HG03280 (cell line): ENCODE results near the gene NRG3.
A peak's percentile ranks its signal among the peaks of the same experiment; 100 is the strongest.

ENCODE experiments used
- ATAC-seq: cut with Tn5 transposase; IDR thresholded peaks from one replicate; pipeline ENCODE4 v1.9.1; 2021; ENCODE audit warnings: mild to moderate bottlenecking, moderate library complexity; ENCODE audit not compliant: unreplicated experiment

The NRG3 gene

DNA sequence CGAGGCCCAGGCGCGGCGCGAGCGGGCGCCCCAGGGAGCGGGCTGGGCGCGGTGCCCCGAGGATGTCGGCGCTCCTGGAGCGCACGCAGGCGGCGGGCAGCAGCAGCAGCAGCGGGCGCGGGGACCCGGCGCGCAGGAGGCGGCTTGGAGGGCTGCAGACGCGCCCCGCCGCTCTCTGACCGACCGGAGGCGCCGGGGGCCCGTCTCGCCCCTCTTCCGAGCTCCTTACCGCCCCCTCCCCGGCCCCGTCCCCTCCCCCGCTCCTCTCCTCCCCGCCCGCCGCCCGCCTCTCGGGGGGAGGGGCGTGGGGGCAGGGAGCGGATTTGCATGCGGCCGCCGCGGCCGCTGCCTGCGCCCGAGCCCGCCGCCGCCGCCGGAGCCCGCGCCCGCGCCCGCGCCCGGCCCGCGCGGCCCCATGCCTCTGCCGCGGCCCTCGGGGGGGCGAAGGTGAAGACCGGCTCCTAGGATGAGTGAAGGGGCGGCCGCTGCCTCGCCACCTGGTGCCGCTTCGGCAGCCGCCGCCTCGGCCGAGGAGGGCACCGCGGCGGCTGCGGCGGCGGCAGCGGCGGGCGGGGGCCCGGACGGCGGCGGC, at the start of gene NRG3:
TSS of gene NRG3 (plus strand) at position 320 of the 592 bp plus-strand sequence.
- ATAC-seq, result no peak

DNA sequence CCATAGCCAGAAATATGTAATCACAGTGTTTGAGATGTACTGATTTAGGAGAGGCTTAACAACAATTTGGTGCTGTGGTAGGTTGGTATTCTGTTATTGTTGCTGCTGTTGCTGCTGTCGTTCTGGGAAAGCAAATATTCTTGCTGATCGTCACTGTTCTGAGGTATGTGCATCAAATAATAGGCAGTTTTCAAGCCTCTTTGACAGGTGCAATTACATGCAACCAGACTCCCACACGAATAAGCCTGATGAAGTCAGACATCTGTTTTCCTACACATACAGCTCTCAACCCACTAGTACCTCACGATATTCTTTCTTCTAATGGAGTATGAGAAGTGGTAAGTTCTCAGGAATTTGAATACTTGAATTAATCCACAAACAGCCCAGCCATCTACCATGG, 46.7 kb upstream of the NRG3 start:
- ATAC-seq, result no peak

DNA sequence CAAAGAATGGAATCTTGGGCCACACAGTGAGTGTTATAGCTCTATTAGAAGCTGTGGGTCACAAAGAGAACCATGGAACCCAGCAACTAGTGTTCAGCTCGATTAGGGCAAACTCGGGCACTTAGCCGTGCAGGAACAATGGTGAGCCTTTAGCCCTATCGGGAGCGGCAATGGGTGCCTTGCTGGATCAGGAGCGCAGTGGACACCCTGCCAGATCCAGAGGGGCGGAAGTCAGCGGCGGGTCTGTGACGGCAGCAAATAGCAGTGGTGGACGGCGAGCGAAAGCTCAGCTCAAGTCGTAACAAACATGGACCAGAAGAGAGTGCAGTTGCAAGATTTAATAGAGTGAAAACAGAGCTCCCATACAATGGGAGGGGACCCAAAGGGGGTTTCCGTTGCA, 43.9 kb upstream of the NRG3 start:
- ATAC-seq, result no peak

DNA sequence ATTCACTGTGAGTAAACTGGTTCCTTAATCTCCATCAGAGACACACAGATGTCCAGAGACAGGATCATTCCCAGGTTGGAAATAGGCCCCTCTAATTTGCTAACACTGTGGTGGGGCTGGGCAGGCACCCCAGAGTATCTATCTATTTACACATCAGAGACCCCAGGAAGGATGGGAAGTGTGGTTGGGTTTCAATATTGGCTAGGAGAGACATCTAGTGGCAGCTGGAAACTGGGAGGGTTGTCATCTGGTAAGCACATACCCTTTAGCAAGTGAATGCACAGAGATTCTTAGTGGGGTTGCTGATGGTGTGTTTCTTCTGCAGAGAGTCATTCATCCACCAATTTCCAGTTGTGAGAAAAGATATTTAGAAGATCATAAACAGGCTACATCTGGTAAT, 36.0 kb upstream of the NRG3 start:
- ATAC-seq, result no peak

DNA sequence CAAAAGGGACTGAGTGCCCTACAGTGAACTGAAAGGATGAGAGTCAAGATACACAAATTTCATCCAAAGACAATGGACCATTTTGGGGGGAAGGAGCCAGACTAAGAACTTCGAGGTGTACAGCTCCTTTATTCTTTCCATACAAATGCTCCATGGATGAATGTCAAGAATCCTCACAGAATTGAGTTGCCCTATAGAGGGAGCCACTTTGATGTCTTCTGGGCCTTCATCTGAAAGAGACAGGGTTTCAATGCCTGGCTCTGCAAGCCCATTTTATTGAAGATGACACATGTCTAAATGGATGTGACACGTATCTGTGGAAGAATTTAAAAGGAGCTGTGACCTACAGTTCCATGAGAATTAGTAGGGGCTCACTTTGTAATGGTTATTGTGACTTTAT, 32.0 kb upstream of the NRG3 start:
- no peak for ATAC-seq

DNA sequence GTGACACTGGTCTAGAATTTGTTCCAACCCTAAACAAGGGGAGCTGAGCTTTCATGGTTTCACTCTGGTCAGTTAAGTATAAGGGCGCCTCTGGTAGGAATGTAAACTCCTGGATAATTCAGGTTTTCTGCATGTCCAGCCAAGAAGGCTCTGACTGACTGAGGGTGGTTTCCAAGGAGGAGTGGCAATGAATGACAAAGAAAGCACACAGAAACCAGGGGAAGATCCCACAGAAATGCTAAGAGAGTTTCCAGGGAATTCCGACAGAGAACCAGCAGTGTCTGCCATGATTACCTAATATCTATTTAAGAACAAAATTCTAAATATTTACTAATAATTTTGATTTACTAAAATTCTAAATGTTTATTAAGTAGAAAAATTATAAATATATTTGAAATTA, 27.3 kb upstream of the NRG3 start:
- ATAC-seq, result no peak

DNA sequence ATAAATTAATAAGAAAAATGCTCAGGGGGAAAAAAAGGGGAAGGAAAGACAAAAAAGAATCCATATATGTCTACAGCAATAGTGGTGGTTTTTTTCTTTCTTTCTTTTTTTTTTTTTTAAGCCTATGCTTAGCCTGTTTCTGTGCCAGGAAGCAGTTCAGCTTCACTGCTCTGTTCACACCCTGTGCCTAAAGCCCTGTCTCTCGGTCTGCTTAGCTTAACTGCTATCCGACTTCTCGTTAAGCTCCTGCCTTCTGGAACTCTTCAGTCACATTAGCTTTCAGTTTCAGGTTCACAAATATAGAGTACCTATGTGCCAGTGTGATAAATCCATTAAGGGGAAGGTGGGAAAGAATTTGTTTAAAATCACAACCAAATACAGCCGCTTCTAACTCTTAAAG, 26.5 kb upstream of the NRG3 start:
- ATAC-seq, result no peak

DNA sequence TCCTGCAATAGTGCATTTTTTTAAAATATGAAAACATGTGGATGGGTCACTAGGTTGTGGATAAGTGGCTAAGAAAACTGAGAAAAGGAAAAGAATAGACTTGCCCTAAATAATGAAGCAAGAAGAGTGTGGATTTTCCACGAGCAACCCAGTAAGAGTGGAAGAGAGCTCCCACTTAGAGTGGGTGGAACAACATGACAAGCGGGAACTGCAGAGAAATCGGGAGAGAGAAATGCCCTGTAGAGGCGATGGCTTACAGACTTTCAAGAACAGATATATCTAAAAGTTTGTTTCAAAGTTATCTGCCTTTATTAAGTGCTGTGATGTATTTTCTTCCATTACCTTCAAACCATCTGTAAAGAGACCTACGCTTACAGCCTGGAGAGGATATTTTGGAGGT, 26.1 kb upstream of the NRG3 start:
- no peak for ATAC-seq

DNA sequence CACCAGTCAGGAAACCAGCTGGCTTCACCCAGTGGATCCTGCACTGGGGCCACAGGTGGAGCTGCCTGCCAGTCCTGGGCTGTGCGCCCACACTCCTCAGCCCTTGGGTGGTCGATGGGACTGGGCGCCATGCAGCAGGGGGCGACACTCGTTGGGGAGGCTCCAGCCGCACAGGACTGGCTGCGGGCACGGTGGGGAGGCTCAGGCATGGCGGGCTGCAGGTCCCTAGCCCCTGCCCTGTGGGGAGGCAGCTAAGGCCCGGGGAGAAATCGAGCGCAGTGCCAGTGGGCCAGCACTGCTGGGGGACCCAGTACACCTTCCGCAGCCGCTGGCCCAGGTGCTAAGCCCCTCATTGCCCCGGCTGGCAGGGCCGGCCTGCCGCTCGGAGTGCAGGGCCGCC, 12.4 kb upstream of the NRG3 start:
- no peak for ATAC-seq

DNA sequence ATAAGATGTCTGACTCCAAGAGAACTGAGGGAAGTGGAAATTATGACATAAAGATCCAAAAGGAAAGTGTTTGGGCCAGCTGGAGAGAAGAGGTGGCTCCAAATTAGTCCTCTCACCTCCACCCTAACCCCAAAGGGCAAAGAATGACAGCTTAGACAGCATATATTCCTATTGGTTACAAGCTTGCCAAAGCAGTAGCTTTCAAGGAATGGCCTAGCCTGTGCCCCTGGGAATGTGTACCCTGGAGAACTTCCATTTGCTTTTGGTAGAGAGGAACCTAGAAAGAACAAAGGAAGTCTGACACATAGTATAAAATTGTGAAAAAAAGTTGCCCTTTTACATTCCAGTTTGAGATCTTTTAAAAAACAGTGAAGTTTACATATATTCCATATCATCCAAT, 11.2 kb upstream of the NRG3 start:
- no peak for ATAC-seq

DNA sequence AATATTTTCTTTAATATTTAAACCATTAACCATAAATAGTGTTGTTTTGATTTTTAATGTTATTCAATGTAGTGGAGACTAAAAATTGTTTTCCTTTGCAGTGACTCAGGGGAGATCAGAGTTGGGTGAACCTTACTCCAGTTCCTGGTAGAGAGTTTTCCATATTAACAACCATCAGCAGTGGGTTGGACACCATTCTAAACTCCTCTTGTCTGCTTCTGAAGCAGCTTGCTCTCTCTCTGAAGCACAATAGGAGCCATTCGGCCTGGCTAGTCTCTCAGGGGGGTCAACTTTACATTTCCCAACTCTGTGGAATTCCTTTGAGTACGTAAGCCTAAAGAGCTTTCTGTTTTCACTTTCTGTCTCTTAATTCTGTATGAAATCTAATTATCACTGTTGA, 9.4 kb upstream of the NRG3 start:
- ATAC-seq, result no peak

DNA sequence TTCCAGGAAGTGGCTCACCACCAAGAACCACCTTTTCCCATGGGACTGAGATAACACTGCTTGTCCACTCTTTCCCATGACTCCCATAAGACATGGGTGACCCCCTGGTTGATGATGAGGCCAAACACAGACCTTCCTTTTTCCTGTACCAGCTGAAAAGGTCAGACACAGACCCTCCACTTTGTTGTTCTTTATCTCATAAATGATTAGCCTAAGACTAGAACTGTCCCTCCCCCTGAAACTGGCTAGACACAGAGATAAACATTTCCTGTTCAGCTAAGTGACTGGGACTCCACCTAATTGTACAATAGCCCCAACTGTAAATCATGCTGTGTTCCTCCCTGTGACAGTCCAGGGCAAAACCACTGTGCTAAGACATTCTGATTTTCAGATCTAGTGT, 8.2 kb upstream of the NRG3 start:
- peak; percentile 92 for ATAC-seq

DNA sequence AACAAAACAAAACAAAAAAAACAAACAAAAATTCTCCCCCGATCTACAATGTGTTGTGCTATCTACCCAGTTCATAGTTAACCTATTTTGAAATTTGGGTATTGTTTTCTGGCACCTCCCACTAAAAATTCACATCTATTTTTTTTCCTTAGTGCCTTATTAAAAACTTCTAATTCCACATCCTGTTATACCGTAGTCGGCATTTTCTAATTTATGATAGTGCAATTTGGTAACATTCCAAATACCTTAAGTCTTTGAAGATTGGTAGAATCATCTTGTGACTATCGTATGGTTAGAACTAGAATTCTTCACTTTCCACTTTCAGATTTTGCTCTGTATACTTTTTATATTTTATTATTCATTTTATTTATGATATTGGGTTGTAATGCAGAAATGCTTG, 4.5 kb upstream of the NRG3 start:
- no peak for ATAC-seq

DNA sequence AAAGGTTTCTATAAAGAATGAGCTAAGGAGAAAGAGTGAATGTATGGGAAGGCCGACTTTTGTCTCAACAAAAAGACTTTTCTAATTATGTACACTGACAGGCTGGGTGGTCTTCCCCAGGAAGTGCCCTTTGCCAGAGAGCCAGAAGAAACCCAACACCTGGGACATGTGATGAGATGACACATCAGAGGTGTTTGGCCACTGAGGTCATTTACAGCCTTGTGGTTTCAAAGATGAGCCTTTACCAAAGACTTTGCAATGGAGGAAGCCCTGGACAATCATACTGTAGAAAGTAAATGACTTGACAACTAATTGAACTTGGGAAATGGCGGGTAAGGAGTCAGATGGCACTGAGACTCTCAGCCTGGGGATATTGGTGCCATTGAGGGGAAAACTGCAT, 3.4 kb upstream of the NRG3 start:
- ATAC-seq, result no peak

DNA sequence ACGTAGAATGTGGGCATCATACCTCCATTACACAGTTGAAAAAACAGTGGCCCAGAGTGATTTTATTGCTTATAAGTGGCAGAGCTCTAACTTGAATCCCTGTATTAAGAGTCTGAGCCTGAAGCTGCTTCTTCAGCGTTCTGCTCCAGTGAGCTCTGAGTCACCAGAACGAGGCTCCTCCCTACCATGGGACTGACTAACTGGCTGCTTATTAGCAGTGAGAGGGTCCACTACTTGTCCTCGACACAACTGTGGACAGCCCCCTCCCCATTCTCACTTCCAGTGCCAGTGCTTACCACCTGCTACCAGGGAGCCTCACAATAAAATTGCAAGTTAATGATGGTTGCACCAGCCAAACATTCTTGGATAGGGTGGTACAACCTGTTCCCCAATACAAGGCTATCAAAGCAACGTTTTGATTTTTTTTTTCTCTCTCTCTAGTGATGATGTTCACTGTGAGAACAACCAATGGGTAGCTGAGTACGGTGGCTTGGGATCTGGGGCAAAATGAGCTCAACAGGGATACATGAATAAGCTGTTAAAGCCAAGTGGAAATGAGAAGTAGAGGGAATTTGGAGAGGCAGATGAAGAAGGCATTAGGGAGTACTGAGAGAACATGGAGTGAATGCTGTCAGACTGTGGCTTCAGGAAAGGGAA, 2.7 kb upstream of the NRG3 start:
- no peak for ATAC-seq

DNA sequence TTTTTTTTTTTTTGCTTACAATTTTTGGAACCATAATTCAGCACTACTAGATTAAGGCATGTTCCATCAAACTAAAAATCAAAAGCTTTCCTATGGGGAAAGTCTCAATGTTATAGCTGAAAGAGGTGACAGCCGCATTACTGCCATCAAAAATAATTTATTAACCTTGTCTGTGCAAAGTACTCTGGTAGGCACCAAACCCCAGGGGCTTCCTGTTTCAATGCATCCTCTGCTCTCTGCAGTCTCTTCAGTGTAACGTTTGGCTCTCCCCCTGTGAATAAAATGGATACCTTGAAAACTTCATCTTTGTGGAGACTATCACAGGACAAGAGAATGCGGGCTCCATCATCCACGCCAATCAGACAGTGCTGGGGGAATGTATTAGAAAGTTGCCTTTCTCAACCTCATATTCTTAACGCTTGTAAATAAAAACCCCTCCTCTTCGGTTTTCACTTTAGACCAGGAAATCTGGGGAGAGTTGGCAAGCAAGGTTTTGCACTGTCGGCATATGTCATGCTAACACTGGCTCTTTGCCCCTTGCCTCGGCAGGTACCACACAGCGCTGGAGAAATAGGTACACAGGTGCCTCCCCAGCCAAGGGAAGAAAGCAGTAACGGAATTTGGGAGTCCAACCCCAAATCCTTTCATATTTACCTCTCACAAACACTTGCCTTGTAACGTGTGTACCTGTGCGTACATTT, 1.6 kb upstream of the NRG3 start:
- ATAC-seq, result no peak

DNA sequence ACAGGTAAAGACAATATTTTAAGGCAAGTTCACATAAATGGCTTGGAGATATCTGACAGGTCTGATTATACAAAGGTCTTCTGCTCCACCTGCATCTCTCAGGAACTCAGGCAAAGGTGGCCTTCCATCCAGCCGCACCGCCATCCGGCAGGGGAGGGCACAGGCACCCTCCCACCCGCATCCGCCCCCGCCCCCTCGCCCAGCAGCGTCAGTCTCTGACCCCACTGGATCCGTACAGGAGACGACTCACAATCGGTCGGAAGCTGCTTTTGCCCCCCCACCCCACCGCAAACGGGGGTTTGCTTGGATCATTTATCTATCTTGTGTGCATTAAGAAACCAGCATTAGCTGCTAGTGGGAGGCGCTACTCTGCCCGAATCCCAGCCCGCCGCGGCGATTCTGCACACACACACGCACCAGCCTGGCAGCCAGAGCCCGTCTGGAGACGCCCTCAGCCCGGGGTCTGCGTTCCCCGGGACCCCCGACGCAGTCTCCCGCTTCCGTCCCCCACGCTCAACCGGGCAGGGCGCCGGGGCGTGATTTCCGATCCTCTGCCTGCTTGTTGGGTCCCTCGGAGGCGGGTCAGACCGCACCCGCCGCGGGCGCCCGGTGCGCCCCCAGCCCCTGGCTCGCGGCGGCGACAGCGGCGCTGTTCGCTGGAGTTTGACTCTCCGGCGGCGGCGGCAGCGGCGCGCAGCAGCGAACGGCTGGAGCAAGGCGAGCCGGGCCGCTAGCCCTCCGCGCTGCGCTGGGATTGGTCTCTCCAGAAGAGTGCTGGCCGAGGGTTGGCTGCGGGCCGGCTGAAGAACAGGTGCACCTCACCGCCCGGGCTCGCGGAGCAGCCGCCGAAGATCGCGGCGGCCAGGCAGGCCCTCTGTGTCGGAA, 820 bp upstream of the NRG3 start:
- ATAC-seq, result no peak

DNA sequence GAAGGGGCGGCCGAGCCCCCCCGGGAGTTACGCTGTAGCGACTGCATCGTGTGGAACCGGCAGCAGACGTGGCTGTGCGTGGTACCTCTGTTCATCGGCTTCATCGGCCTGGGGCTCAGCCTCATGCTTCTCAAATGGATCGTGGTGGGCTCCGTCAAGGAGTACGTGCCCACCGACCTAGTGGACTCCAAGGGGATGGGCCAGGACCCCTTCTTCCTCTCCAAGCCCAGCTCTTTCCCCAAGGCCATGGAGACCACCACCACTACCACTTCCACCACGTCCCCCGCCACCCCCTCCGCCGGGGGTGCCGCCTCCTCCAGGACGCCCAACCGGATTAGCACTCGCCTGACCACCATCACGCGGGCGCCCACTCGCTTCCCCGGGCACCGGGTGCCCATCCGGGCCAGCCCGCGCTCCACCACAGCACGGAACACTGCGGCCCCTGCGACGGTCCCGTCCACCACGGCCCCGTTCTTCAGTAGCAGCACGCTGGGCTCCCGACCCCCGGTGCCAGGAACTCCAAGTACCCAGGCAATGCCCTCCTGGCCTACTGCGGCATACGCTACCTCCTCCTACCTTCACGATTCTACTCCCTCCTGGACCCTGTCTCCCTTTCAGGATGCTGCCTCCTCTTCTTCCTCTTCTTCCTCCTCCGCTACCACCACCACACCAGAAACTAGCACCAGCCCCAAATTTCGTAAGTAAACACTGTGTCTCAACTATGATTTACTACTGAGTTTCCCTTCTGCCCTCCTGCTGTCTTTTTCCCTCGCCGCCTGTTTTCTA, 666 bp downstream of the NRG3 start:
- no peak for ATAC-seq

DNA sequence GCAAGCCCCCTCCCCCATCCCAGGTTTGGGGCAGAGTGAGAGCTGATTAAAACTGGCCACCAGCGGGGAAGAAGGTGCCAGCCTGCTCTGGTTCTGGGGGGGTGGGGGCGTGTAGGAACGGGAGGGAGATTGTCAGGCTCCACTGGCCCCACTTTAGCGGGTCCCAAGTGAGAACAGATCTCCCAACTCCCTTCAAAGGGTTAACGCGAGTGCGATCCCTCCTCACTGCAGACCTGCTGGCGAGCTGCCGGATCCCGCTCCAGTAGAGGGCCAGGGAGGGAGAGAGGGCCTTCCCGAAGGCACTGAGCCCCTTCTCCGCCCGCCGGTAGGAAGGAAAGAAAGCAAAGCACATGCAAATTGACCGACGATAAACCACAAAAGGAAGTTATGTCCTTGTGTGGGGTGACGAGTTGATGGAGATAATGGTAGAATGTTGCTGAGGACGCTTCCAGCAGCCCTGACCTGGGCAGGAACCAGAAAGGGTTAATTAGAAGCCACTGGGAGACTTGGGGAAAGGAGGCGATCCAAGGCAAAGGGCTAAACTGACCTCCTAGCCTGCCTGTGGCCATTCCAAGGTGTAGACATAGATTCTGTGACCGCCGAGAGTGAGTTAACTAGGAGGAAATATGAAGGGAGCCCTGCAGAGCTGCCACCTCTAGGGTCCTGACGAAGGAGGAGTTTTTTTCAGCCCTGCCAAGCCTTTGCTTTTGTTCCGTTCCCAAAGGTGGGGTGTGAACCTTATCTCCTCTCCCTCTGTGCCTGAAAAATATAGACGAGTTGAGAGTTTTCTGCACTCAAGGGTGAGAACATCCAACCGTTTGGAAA, 1.5 kb downstream of the NRG3 start:
- no peak for ATAC-seq

DNA sequence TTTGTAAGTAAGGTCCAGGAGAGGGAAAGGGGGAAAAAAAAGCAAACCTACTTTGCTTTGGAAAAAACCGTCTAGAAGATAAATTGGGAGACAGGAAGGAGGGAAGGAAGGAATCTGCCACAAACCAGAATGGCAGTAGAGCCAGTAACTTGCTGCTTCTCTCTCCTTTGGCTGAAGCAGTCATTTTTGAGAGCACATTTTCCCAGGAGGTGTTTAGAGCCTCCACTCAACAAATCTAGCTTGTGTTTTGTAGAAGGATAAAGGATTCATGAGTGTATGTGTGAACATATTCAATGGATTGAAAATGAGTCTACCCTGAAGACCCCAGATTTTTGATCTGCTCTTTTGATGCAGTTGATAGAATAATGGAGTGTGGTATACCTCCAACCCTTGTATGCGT, 2.6 kb downstream of the NRG3 start:
- no peak for ATAC-seq
